ENCODE measurements around the gene MFSD1.

GRCh38 chr3:158847452-158847821, 45.6 kb downstream of the MFSD1 start:
- TF ChIP-seq EP300 (IDR thresholded peaks at IDR 0.05) (no peak), CTCF (IDR thresholded peaks at IDR 0.05) (no peak), POLR2AphosphoS5 (IDR thresholded peaks at IDR 0.05) (no peak), POLR2A (IDR thresholded peaks at IDR 0.05) (no peak)
